Loucy (cell line): ENCODE data around the gene NRG3.
"Not testable (repeated sequence)": the region's sequence is repeated elsewhere in the genome, so short reads cannot be mapped to it uniquely, and the experiment has no call there.

Source experiments
- H2AFZ ChIP-seq: fragments of 200-600 bp; sonication (generic); 2 replicates; pipeline ENCODE4 v1.6.0; 2016; ENCODE audit warnings: antibody characterized with exemption, mild to moderate bottlenecking, low read length, moderate library complexity
- H3F3A ChIP-seq: fragments of 200-600 bp; 2 replicates; pipeline ENCODE4 v1.6.0; 2016; ENCODE audit warnings: antibody characterized with exemption, low read depth, mild to moderate bottlenecking
- H3K27me3 ChIP-seq: fragments of 200-600 bp; sonication (generic); 2 replicates; pipeline ENCODE4 v1.6.1; 2014; ENCODE audit warnings: low read length, mild to moderate bottlenecking; ENCODE audit not compliant: insufficient read depth, poor library complexity, severe bottlenecking
- H3K36me3 ChIP-seq: fragments of 200-600 bp; sonication (generic); 2 replicates; pipeline ENCODE4 v1.6.1; 2016; ENCODE audit warnings: low read length; ENCODE audit not compliant: insufficient read depth
- H3K4me1 ChIP-seq: fragments of 200-600 bp; sonication (generic); 2 replicates; pipeline ENCODE4 v1.5.1; 2014; ENCODE audit warnings: low read length, mild to moderate bottlenecking; ENCODE audit not compliant: insufficient read depth, poor library complexity, severe bottlenecking
- H3K4me2 ChIP-seq: fragments of 200-600 bp; sonication (generic); 2 replicates; pipeline ENCODE4 v1.6.0; 2014; ENCODE audit warnings: antibody characterized with exemption, low read length, low read depth, mild to moderate bottlenecking; ENCODE audit not compliant: poor library complexity, severe bottlenecking
- H3K4me3 ChIP-seq: fragments of 200-600 bp; sonication (generic); 2 replicates; pipeline ENCODE4 v1.5.1; 2014; ENCODE audit warnings: low read length, mild to moderate bottlenecking, mixed read lengths; ENCODE audit not compliant: poor library complexity, severe bottlenecking
- H3K79me2 ChIP-seq: fragments of 200-600 bp; sonication (generic); 2 replicates; pipeline ENCODE4 v1.6.1; 2014; ENCODE audit warnings: low read length; ENCODE audit not compliant: insufficient read depth
- H3K9ac ChIP-seq: fragments of 200-600 bp; sonication (generic); 2 replicates; pipeline ENCODE4 v1.6.0; 2014; ENCODE audit warnings: mild to moderate bottlenecking, low read depth, low read length, moderate library complexity; ENCODE audit not compliant: poor library complexity, severe bottlenecking
- H3K9me2 ChIP-seq: fragments of 200-600 bp; sonication (generic); replicated peaks from 2 replicates; pipeline ENCODE4 v1.6.1; 2016; ENCODE audit warnings: low read depth, low read length, mixed read lengths
- H3K9me3 ChIP-seq: fragments of 200-600 bp; sonication (generic); 2 replicates; pipeline ENCODE4 v1.6.1; 2014; ENCODE audit warnings: mild to moderate bottlenecking, antibody characterized with exemption, low read length, low read depth; ENCODE audit not compliant: insufficient read depth
- H4K20me1 ChIP-seq: fragments of 200-600 bp; sonication (generic); 2 replicates; pipeline ENCODE4 v1.6.0; 2014; ENCODE audit warnings: antibody characterized with exemption, low read length, mild to moderate bottlenecking; ENCODE audit not compliant: insufficient read depth, poor library complexity, severe bottlenecking
- EZH2phosphoT487 ChIP-seq: fragments of 200-600 bp; IDR thresholded peaks from 2 replicates; pipeline ENCODE4 v1.6.1; 2018; ENCODE audit warnings: antibody characterized with exemption, mild to moderate bottlenecking, moderate library complexity, borderline replicate concordance
- TF ChIP-seq, protein P1 (sequence below): fragments of 200-600 bp; sonication (generic); conservative IDR thresholded peaks from 2 replicates; pipeline ENCODE4 v1.5.1; 2014; ENCODE audit warnings: mild to moderate bottlenecking, antibody characterized with exemption, low read length

NRG3 gene

DNA sequence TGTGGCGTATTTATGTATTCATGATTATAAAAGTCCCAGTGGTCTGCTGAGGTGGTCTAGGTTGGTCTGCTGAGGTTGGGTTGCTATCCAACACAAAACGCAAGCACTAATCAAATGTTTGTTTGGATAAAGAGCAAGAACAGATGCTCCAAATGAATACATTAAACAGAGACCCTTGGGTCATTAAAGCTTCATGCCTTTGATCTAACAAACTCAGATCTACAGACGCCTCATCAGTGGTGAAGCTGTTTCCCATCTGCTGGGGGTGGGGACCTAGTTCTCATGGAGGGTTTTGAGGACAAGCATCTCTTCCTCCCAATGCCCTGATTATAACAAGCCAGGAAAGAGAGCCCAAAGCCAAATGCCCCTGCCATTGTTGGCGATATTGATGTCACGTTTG lies 786.7 kb downstream of the NRG3 start:
- Histone ChIP-seq H3K9me3 (no peaks in the 10 kb centered on the region), H3K79me2 (no peaks in the 10 kb centered on the region), H4K20me1 (no peaks in the 10 kb centered on the region), H3F3A (no peaks in the 10 kb centered on the region), H3K27me3 (no peaks in the 10 kb centered on the region), H3K9ac (no peak overlapping the region), H3K9me2 (no peaks in the 10 kb centered on the region), H3K36me3 (no peaks in the 10 kb centered on the region), H3K4me2 (no peak overlapping the region), H3K4me1 (no peaks in the 10 kb centered on the region), H2AFZ (no peak overlapping the region), H3K4me3 (no peak overlapping the region)
- TF ChIP-seq, protein P1, sequence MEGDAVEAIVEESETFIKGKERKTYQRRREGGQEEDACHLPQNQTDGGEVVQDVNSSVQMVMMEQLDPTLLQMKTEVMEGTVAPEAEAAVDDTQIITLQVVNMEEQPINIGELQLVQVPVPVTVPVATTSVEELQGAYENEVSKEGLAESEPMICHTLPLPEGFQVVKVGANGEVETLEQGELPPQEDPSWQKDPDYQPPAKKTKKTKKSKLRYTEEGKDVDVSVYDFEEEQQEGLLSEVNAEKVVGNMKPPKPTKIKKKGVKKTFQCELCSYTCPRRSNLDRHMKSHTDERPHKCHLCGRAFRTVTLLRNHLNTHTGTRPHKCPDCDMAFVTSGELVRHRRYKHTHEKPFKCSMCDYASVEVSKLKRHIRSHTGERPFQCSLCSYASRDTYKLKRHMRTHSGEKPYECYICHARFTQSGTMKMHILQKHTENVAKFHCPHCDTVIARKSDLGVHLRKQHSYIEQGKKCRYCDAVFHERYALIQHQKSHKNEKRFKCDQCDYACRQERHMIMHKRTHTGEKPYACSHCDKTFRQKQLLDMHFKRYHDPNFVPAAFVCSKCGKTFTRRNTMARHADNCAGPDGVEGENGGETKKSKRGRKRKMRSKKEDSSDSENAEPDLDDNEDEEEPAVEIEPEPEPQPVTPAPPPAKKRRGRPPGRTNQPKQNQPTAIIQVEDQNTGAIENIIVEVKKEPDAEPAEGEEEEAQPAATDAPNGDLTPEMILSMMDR, result no peak
- TF ChIP-seq EZH2phosphoT487, result no peak

DNA sequence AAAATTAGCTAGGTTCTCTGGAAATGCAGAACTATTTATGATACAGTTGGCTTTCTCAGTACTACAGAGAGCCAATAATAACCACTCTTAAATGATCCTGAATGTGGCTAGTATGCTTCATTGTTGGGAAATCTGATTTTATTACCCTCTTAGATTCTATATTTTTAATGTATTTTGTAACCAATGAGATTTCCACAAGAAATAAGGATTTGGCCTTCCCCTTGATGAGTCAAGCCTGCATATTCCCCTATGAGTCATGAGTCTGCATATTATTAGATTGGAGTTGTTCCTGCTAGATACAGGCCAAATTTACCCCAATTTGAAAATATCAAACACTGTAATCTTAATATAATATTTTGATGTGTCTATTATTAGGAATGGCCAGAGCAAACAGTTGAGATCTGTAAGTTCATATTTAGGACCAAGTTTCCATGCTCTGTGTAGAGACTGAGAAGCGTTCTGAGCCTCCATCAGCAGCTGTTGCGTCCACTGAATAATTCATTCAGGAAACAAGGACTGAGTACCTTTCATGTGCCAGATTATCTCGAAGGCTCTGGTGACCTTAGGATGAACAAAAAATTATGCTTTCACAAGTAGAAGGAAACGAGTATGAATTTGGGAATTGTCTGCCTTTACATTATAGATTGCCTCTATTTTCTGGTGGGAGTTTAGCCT lies 793.4 kb downstream of the NRG3 start:
- Histone ChIP-seq H3F3A (no peaks in the 10 kb centered on the region), H3K4me1 (no peaks in the 10 kb centered on the region), H3K9ac (no peak overlapping the region), H2AFZ (no peak overlapping the region), H3K27me3 (no peaks in the 10 kb centered on the region), H3K4me2 (no peak overlapping the region), H3K9me2 (no peaks in the 10 kb centered on the region), H3K4me3 (no peak overlapping the region), H3K36me3 (no peaks in the 10 kb centered on the region), H3K79me2 (no peaks in the 10 kb centered on the region), H3K9me3 (no peaks in the 10 kb centered on the region; the same call in 1 of the 2 replicates), H4K20me1 (no peaks in the 10 kb centered on the region)
- TF ChIP-seq EZH2phosphoT487, result no peak
- TF ChIP-seq, protein P1, result no peak

DNA sequence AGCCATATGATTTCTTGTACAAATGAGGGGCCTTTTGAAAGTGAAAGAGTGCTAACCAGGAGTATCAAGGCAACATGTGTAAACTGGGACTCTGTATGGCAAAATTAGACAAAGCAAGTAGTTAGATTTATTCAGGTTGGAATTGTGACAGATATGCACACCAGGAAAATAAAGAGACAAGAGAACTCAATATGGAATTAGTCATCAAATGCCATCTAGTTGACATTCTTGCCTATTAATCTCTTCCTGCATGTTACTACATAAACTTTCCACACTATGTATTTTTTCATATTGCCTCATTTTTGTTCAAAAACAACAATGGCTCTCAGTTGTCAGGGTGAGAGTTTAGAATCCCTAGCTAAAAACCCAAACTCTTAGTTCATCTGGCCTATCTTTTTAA lies 799.0 kb downstream of the NRG3 start:
- Histone ChIP-seq H3K79me2 (no peaks in the 10 kb centered on the region), H3K36me3 (no peaks in the 10 kb centered on the region)

DNA sequence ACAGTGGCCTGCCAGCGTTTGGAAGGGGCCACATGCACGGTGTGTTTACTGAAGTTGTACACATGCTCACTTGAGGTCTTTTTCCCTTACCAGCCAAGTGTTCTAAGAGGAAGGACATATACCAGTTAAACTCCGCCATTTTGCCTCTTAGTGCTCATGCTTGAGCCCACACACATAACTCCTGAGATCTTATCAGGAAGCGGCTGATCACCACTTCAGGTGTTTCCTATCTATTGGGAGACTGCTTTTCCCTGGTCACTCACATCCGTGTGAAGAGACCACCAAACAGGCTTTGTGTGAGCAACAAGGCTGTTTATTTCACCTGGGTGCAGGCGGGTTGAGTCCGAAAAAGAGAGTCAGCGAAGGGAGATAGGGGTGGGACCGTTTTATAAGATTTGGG lies 802.9 kb downstream of the NRG3 start:
- H3K9ac ChIP-seq, H3K79me2 ChIP-seq, H3K4me3 ChIP-seq, H2AFZ ChIP-seq, H4K20me1 ChIP-seq, H3K9me2 ChIP-seq, H3K4me2 ChIP-seq, H3K4me1 ChIP-seq, H3K9me3 ChIP-seq, H3F3A ChIP-seq, H3K36me3 ChIP-seq, H3K27me3 ChIP-seq: not testable (repeated sequence)

More for the DNA sequence above, 799.0 kb downstream of the NRG3 start:
- Histone ChIP-seq H3K4me2 (no peak overlapping the region), H3K4me3 (no peak overlapping the region), H3F3A (no peaks in the 10 kb centered on the region), H3K4me1 (no peaks in the 10 kb centered on the region), H3K9ac (no peak overlapping the region), H3K9me3 (no peaks in the 10 kb centered on the region; the same call in 1 of the 2 replicates), H2AFZ (no peak overlapping the region), H3K9me2 (no peaks in the 10 kb centered on the region), H4K20me1 (no peaks in the 10 kb centered on the region), H3K27me3 (no peaks in the 10 kb centered on the region)
- TF ChIP-seq, protein P1, result no peak
- TF ChIP-seq EZH2phosphoT487, result no peak

DNA sequence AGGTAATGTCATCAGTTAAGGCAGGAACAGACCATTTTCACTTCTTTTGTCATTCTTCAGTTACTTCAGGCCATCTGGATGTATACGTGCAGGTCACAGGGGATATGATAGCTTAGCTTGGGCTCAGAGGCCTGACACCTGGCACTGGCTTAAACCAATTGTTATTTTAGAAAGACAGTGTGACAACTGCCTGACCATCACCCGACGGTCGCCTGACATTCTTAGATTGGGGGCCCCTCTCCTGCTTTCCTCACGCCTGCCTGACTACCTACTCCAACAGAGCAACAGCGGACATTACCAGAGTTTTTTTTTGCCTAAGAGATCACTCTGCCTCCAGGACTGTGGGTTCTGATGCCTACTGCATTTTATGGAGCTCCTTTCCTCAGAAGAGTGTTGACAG lies 803.5 kb downstream of the NRG3 start:
- H3K4me1 ChIP-seq, H2AFZ ChIP-seq, H3K4me2 ChIP-seq, H4K20me1 ChIP-seq, H3K27me3 ChIP-seq, H3K4me3 ChIP-seq, H3K79me2 ChIP-seq, H3K9me2 ChIP-seq, H3F3A ChIP-seq, H3K9ac ChIP-seq, H3K36me3 ChIP-seq, H3K9me3 ChIP-seq: not testable (repeated sequence)
